DND-41 (cell line): ENCODE results near the gene DCST1.

Experiments used
- ATAC-seq: fragments of 200-7000 bp; cut with Tn5 transposase; 3 replicates; pipeline ENCODE4 v1.9.1; 2021; ENCODE audit warnings: low read depth; ENCODE audit not compliant: insufficient read depth
- DNase-seq: peaks from one replicate; pipeline ENCODE4 v3.0.0-alpha.2; 2020
- H2AFZ ChIP-seq: 2 replicates; pipeline ENCODE4 v1.6.0; 2012; ENCODE audit warnings: low read depth, low read length
- H3K27ac ChIP-seq: 2 replicates; pipeline ENCODE4 v1.5.1; 2012; ENCODE audit warnings: low read length, inconsistent platforms
- H3K27me3 ChIP-seq: fragments of 200-600 bp; sonication (generic); 2 replicates; pipeline ENCODE4 v1.6.0; 2012; ENCODE audit warnings: low read length, mild to moderate bottlenecking, inconsistent platforms; ENCODE audit not compliant: insufficient read depth, poor library complexity
- H3K36me3 ChIP-seq: 2 replicates; pipeline ENCODE4 v1.5.1; 2012; ENCODE audit warnings: low read length, inconsistent platforms; ENCODE audit not compliant: insufficient read depth
- H3K4me1 ChIP-seq: 2 replicates; pipeline ENCODE4 v1.5.1; 2012; ENCODE audit warnings: mild to moderate bottlenecking, low read length; ENCODE audit not compliant: insufficient read depth
- H3K4me2 ChIP-seq: 2 replicates; pipeline ENCODE4 v1.6.0; 2012; ENCODE audit warnings: mild to moderate bottlenecking, moderate library complexity, low read length, inconsistent platforms; ENCODE audit not compliant: insufficient read depth
- H3K4me3 ChIP-seq, 2 experiments: fragments of 200-600 bp in 1 of 2; shearing (Covaris generic) in 1 of 2; 2 replicates each; pipeline ENCODE4 v1.5.1; 2012 to 2016; ENCODE audit warnings: inconsistent platforms in 2 of 2, low read length in 2 of 2, mild to moderate bottlenecking in 2 of 2, low read depth in 1 of 2, moderate library complexity in 1 of 2
- H3K79me2 ChIP-seq: 2 replicates; pipeline ENCODE4 v1.6.0; 2012; ENCODE audit warnings: low read length, inconsistent platforms; ENCODE audit not compliant: insufficient read depth
- H3K9ac ChIP-seq: 2 replicates; pipeline ENCODE4 v1.6.0; 2012; ENCODE audit warnings: low read depth, mild to moderate bottlenecking, inconsistent platforms, low read length, moderate library complexity
- H3K9me3 ChIP-seq: 2 replicates; pipeline ENCODE4 v1.5.1; 2012; ENCODE audit warnings: low read length, moderate library complexity, mild to moderate bottlenecking, inconsistent platforms; ENCODE audit not compliant: insufficient read depth, severe bottlenecking
- H4K20me1 ChIP-seq: 2 replicates; pipeline ENCODE4 v1.6.0; 2012; ENCODE audit warnings: low read length; ENCODE audit not compliant: insufficient read depth
- CTCF ChIP-seq: IDR thresholded peaks from 2 replicates; pipeline ENCODE4 v1.5.1; 2012; ENCODE audit warnings: borderline replicate concordance, low read length, moderate library complexity, mild to moderate bottlenecking; ENCODE audit not compliant: poor library complexity, severe bottlenecking; ENCODE audit errors: extremely low read depth
- EZH2 ChIP-seq: IDR thresholded peaks from 3 replicates; pipeline ENCODE4 v1.6.1; 2012; ENCODE audit warnings: borderline replicate concordance, low read depth, mild to moderate bottlenecking, moderate library complexity, low read length, inconsistent platforms; ENCODE audit not compliant: severe bottlenecking

DCST1 gene

GRCh38 chr1:154988058-154988954 is 45.3 kb upstream of the DCST1 start:
- Histone ChIP-seq H3K4me3 (no peak overlapping the region), H3K27me3 (no peaks in the 10 kb centered on the region), H3K9ac (no peak overlapping the region), H3K36me3 (peaks cover 39% of the 10 kb centered on the region), H3K4me1 (peaks cover 13% of the 10 kb centered on the region), H2AFZ (no peak overlapping the region), H3K4me2 (no peak overlapping the region), H3K79me2 (peaks cover 18% of the 10 kb centered on the region), H4K20me1 (peaks cover 40% of the 10 kb centered on the region), H3K27ac (no peak overlapping the region), H3K9me3 (no peaks in the 10 kb centered on the region)
- no peak for TF ChIP-seq EZH2
- TF ChIP-seq CTCF: peak; percentile 7
- no peak for ATAC-seq
- no peak for DNase-seq

- no peak overlapping the region for H3K4me2 ChIP-seq
- H3K9me3 ChIP-seq: no peaks in the 10 kb centered on the region
- H2AFZ ChIP-seq: no peak overlapping the region
- no peak overlapping the region for H3K9ac ChIP-seq
- peaks cover 5% of the 10 kb centered on the region; the same call in 1 of the 2 replicates for H3K4me1 ChIP-seq
- ATAC-seq (no peak), DNase-seq (no peak)
- TF ChIP-seq EZH2 (no peak), CTCF (no peak)
- peaks cover 49% of the 10 kb centered on the region for H4K20me1 ChIP-seq
- peaks cover 8% of the 10 kb centered on the region; the same call in 1 of the 2 replicates for H3K79me2 ChIP-seq
- no peak overlapping the region for H3K4me3 ChIP-seq
- H3K27ac ChIP-seq: no peak overlapping the region
- no peaks in the 10 kb centered on the region for H3K27me3 ChIP-seq
- H3K36me3 ChIP-seq: peaks cover 39% of the 10 kb centered on the region
Measured at GRCh38 chr1:154989195-154989860, 44.3 kb upstream of the DCST1 start.

GRCh38 chr1:154990276-154990675 is 43.3 kb upstream of the DCST1 start:
- Histone ChIP-seq H3K79me2 (peaks cover 3% of the 10 kb centered on the region; the same call in 1 of the 2 replicates), H3K4me2 (no peak overlapping the region), H2AFZ (no peak overlapping the region), H3K9ac (no peak overlapping the region), H3K27me3 (no peaks in the 10 kb centered on the region), H4K20me1 (peaks cover 54% of the 10 kb centered on the region), H3K4me3 (no peak overlapping the region), H3K36me3 (peaks cover 39% of the 10 kb centered on the region), H3K27ac (no peak overlapping the region), H3K9me3 (no peaks in the 10 kb centered on the region), H3K4me1 (no peaks in the 10 kb centered on the region)
- DNase-seq (no peak), ATAC-seq (no peak)
- no peak for TF ChIP-seq CTCF
- TF ChIP-seq EZH2: no peak
